Right lobe of liver (tissue), 6 donors: ENCODE results near the gene PRR36. TPM values are rescaled to one million over a fixed set of nuclear protein-coding genes. Genes with fewer than 3 reads are reported as not detected.

Source experiments
- ATAC-seq, 4 donors: fragments of 200-7000 bp; cut with Tn5 transposase; one replicate each; pipeline ENCODE4 v1.9.1; 2020; ENCODE audit warnings: mild to moderate bottlenecking in 4 of 4, moderate library complexity in 4 of 4
- DNase-seq, 3 donors: peaks; one replicate each; pipeline ENCODE4 v3.0.0-alpha.2; 2020
- H3K27ac ChIP-seq, 3 donors: fragments of 200-600 bp; one replicate each; pipeline ENCODE4 v1.8.0; 2022
- H3K27me3 ChIP-seq, 2 donors: fragments of 200-600 bp; one replicate each; pipeline ENCODE4 v1.8.0; 2022
- H3K36me3 ChIP-seq, 4 donors: fragments of 200-600 bp; sonication (generic) in 1 of 4; one replicate each; pipeline versions ENCODE4 v1.5.1 to v1.8.0; 2017 to 2022; ENCODE audit warnings: control low read depth in 1 of 4
- H3K4me1 ChIP-seq, 4 donors: fragments of 200-600 bp; sonication (generic) in 1 of 4; one replicate each; pipeline versions ENCODE4 v1.5.1 to v1.8.0; 2017 to 2022; ENCODE audit warnings: control low read depth in 1 of 4
- H3K4me3 ChIP-seq, 3 donors: fragments of 200-600 bp; one replicate each; pipeline ENCODE4 v1.8.0; 2022
- H3K9me3 ChIP-seq, 4 donors: fragments of 200-600 bp; sonication (generic) in 1 of 4; one replicate each; pipeline versions ENCODE4 v1.5.1 to v1.8.0; 2017 to 2022; ENCODE audit warnings: control low read depth in 1 of 4
- CTCF ChIP-seq, 4 donors: fragments of 200-600 bp in 3 of 4; fragments of 450-650 bp in 1 of 4; IDR thresholded peaks; one replicate each; pipeline versions ENCODE4 v1.5.1 to v1.8.0; 2016 to 2022; ENCODE audit warnings: antibody characterized with exemption in 4 of 4, mild to moderate bottlenecking in 2 of 4
- POLR2A ChIP-seq: fragments of 450-650 bp; IDR thresholded peaks from one replicate; pipeline ENCODE4 v1.6.1; 2017; ENCODE audit warnings: antibody characterized with exemption, mild to moderate bottlenecking
- WGBS: methylation state at CpG from one replicate; pipeline ENCODE4 v1.1.6; 2018; ENCODE audit warnings: low coverage, low lambda C conversion rate; ENCODE audit not compliant: insufficient coverage; ENCODE audit errors: missing lambda C conversion rate; 5-methylcytosine and 5-hydroxymethylcytosine counted together
- intact Hi-C, 2 donors: fragments of 100-400 bp; cut with DNase I; formaldehyde crosslinking; loops; one replicate each; pipeline versions ENCODE4 v1.11.2 to v1.14.1; 2022
- total RNA-seq, 6 experiments: library from RNA; depleted of rRNA in 2 of 6; stranded (reverse); fragments of >200 nt in 2 of 6; fragmentation: NEBNext Ultra II Directional in 3 of 6; extraction: Animal tissue kit (Norgen Biotek cat#: 25700) in 3 of 6; gene quantifications; one replicate each; pipeline versions ENCODE4 v1.1.0 to v1.2.4, GENCODE V29; 2016 to 2023
- donor health status: DM: no; HTN: yes; CAD: no.
- donor health status: DM: no; HTN: no; CAD: no.
- donor health status: DM: no; HTN: no; CAD: no.
- donor health status: DM: no; HTN: yes; CAD: no.
- donor health status: DM: no; HTN: yes; CAD: no.

Gene PRR36
- total RNA-seq, 6 experiments from 2014 or later: 0.07 to 0.37 (median 0.12) TPM; not detected in 2

GRCh38 chr19:7829561-7830271, 44.5 kb downstream of the PRR36 start, which contains the start of gene EVI5L:
TSS of gene EVI5L (plus strand) at chr19:7830218. CDS start at chr19:7846543, 16,325 bp downstream.
- H3K4me1 ChIP-seq: no peaks in the 10 kb centered on the region
- DNase-seq (peak; percentile 99), ATAC-seq (peak; percentile 88 to 93 (median 91))
- TF ChIP-seq POLR2A (no peak), CTCF (IDR thresholded peaks at IDR 0.05) (no peak)
- no peaks in the 10 kb centered on the region for H3K36me3 ChIP-seq
- no peaks in the 10 kb centered on the region for H3K27me3 ChIP-seq
- H3K9me3 ChIP-seq: no peaks in the 10 kb centered on the region
- peak within 1 kb of the TSS; percentile 51 to 76 (median 55) for H3K4me3 ChIP-seq
- intact Hi-C loops: no loop called here
- H3K27ac ChIP-seq: no peak within 1 kb of the TSS
- WGBS: 0% methylated on average over 44 of the region's 45 CpGs

- peak overlapping the region; percentile 14 to 37 (median 30) for H3K4me3 ChIP-seq
- WGBS: 10% methylated on average over 11 of the region's 18 CpGs
- TF ChIP-seq POLR2A: no peak
- no peak for TF ChIP-seq CTCF (IDR thresholded peaks at IDR 0.05)
Measured at GRCh38 chr19:7829166-7829520, 45.0 kb downstream of the PRR36 start.

GRCh38 chr19:7823686-7824301, 50.4 kb downstream of the PRR36 start:
- TF ChIP-seq CTCF (IDR thresholded peaks at IDR 0.05) (no peak), POLR2A (no peak)
- ATAC-seq (no peak), DNase-seq (no peak)
- intact Hi-C loops: no loop called here
- 54% methylated on average over 8 of the region's 9 CpGs for WGBS
- no peak overlapping the region for H3K4me3 ChIP-seq
- H3K27ac ChIP-seq: no peak overlapping the region
- no peaks in the 10 kb centered on the region for H3K9me3 ChIP-seq
- H3K36me3 ChIP-seq: no peaks in the 10 kb centered on the region
- H3K27me3 ChIP-seq: no peaks in the 10 kb centered on the region
- no peaks in the 10 kb centered on the region for H3K4me1 ChIP-seq

More at GRCh38 chr19:7829166-7829520, 45.0 kb downstream of the PRR36 start:
- Histone ChIP-seq H3K4me1 (no peaks in the 10 kb centered on the region), H3K27ac (no peak overlapping the region), H3K27me3 (no peaks in the 10 kb centered on the region), H3K36me3 (no peaks in the 10 kb centered on the region), H3K9me3 (no peaks in the 10 kb centered on the region)
- no peak for DNase-seq
- no peak for ATAC-seq
- intact Hi-C loops: no loop called here

GRCh38 chr19:7822910-7823515, 51.2 kb downstream of the PRR36 start:
- Histone ChIP-seq H3K27me3 (no peaks in the 10 kb centered on the region), H3K4me1 (no peaks in the 10 kb centered on the region), H3K36me3 (no peaks in the 10 kb centered on the region), H3K27ac (no peak overlapping the region), H3K4me3 (no peak overlapping the region), H3K9me3 (no peaks in the 10 kb centered on the region)
- ATAC-seq (no peak), DNase-seq (no peak)
- TF ChIP-seq CTCF (IDR thresholded peaks at IDR 0.05) (no peak), POLR2A (no peak)
- intact Hi-C loops: no loop called here
- WGBS: 80% methylated on average over 4 of the region's 4 CpGs
